IPS-11a (cell line): ENCODE data around the gene MS4A3.
"Not testable (repeated sequence)": the region's sequence is repeated elsewhere in the genome, so short reads cannot be mapped to it uniquely, and the experiment has no call there.

Experiments used
- H3K4me3 ChIP-seq: one replicate; pipeline ENCODE4 v1.5.1; 2013; ENCODE audit warnings: low read depth, low read length, control low read depth

The MS4A3 gene, protein sequence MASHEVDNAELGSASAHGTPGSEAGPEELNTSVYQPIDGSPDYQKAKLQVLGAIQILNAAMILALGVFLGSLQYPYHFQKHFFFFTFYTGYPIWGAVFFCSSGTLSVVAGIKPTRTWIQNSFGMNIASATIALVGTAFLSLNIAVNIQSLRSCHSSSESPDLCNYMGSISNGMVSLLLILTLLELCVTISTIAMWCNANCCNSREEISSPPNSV

GRCh38 chr11:60056349-60056969 is at the start of gene MS4A3:
MS4A3 (plus strand) TSS chr11:60056665; CDS start chr11:60061161, 4,496 bp downstream.
- H3K4me3 ChIP-seq = no peak within 1 kb of the TSS

DNA sequence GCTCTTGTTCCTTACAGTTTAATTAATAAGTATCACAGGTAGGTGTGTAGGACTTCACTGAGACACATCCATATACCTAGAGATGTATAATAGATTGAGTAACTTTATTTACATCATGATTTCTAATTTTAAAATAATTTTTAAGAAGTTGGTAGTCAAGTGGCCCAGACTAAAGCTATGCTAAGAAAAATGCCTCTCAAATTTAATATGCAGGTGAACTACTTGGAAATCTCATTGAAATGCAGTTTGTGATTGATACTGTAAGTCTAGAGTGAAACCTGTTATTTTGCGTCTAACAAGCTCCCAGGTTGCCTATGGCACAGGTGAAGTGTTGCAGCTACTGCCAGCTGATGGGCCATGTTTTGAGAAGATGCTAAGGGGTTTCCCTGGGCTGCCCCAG is 39.6 kb upstream of the MS4A3 start, which contains the start of gene OOSP4B:
Gene OOSP4B, plus strand, starts transcription at position 301 of the 400 bp plus-strand sequence.
- no peak within 1 kb of the TSS for H3K4me3 ChIP-seq

- no peak overlapping the region for H3K4me3 ChIP-seq
Measured at GRCh38 chr11:60018058-60018457, 38.4 kb upstream of the MS4A3 start.

GRCh38 chr11:60020376-60020775 is 36.1 kb upstream of the MS4A3 start:
- not testable (repeated sequence) for H3K4me3 ChIP-seq

DNA sequence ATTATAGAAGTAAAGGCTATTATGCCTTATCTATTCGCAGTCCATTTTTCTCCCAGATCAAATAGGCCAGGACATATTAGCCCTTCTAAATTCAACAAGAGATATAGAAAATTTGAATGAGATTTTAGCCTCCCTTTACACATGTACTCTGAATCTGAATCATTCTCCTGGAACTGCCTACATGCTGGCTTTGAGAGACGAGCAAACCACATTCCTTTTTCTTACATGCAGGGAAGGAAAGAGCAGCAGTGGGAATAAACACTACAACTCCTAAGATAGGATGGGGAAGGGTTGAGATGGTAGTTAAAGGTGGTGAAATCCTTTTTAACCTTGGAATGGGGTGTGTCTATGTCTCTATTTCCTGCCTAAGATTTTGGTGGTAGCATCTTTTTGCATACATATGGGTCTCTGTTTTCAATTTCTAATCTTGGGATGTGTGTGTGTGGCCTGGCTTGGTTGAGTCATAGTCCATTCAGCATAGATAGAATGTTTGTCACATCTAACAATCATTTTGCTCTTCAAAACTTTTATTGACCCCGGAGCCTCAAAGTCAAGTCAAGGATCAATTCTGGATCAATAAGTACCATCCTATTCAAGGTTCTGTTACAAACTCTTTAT is 27.3 kb upstream of the MS4A3 start:
- no peak overlapping the region for H3K4me3 ChIP-seq

- no peak within 1 kb of the TSS for H3K4me3 ChIP-seq
Measured at GRCh38 chr11:60040109-60040508, 16.4 kb upstream of the MS4A3 start, which contains the start of gene OOSP2. OOSP2 (plus strand) TSS chr11:60040409; CDS start chr11:60040460, 51 bp downstream.

DNA sequence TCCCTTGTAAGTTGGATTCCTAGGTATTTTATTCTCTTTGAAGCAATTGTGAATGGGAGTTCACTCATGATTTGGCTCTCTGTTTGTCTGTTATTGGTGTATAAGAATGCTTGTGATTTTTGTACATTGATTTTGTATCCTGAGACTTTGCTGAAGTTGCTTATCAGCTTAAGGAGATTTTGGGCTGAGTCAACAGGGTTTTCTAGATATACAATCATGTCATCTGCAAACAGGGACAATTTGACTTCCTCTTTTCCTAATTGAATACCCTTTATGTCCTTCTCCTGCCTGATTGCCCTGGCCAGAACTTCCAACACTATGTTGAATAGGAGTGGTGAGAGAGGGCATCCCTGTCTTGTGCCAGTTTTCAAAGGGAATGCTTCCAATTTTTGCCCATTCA is 6.0 kb upstream of the MS4A3 start:
- H3K4me3 ChIP-seq = not testable (repeated sequence)

- not testable (repeated sequence) for H3K4me3 ChIP-seq
Measured at GRCh38 chr11:60050839-60051238, 5.6 kb upstream of the MS4A3 start.

GRCh38 chr11:60059052-60059451 is 2.6 kb downstream of the MS4A3 start:
- H3K4me3 ChIP-seq = no peak overlapping the region

DNA sequence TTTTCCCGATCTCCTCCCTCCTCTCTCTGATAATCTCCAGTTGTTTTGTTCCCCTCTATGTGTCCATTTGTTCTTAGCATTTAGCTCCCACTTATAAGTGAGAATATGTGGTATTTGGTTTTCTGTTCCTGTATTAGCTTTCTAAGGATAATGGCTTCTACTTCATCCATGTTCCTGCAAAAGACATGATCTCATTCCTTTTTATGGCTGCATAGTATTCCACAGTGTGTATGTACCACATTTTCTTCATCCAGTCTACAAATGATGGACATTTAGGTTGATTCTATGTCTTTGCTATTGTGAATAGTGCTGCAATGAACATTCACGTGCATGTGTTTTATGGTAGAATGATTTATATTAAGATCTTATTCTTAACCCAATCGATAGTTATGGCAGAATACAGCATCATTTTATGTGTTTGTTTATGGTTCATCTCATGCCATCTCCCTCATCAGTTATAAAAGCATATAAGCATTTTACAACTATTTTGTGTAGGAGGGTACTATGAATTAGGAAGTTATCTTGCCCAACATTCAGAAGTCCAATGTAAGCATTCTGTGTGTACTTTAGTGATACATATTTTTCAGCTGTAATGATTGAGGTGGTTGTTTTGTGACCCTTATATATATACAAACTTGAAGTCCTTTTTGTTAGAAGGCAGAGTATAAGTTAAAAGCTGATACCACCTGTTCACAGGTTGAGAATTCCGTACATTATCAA is 3.2 kb downstream of the MS4A3 start:
- no peak overlapping the region for H3K4me3 ChIP-seq

- H3K4me3 ChIP-seq = no peak overlapping the region
Measured at GRCh38 chr11:60064111-60064510, 7.6 kb downstream of the MS4A3 start.

GRCh38 chr11:60065801-60066200 is 9.3 kb downstream of the MS4A3 start:
- no peak overlapping the region for H3K4me3 ChIP-seq

- no peak overlapping the region for H3K4me3 ChIP-seq
Measured at GRCh38 chr11:60069450-60069849, 13.0 kb downstream of the MS4A3 start.

GRCh38 chr11:60071644-60072043 is 15.2 kb downstream of the MS4A3 start:
- not testable (repeated sequence) for H3K4me3 ChIP-seq

GRCh38 chr11:60077216-60077817 is 20.9 kb downstream of the MS4A3 start:
- H3K4me3 ChIP-seq = no peak overlapping the region

DNA sequence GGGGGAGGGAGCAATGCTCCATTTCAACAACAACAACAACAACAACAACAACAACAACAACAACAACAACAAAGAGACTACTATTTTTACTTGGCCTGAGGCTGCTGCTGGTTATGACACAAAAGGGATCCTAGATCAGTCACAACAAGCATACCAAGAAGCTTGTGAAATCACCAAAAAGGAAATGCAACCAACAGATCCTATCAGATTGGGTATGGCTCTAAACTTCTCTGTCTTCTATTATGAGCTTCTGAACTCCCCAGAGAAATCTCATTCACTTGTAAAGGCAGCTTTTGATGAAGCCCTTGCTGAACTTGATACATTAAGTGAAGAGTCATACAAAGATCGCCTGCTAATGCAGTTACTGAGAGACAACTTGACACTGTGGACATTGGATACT is 21.5 kb downstream of the MS4A3 start:
- H3K4me3 ChIP-seq = no peak overlapping the region

- no peak overlapping the region for H3K4me3 ChIP-seq
Measured at GRCh38 chr11:60078745-60079144, 22.3 kb downstream of the MS4A3 start.

DNA sequence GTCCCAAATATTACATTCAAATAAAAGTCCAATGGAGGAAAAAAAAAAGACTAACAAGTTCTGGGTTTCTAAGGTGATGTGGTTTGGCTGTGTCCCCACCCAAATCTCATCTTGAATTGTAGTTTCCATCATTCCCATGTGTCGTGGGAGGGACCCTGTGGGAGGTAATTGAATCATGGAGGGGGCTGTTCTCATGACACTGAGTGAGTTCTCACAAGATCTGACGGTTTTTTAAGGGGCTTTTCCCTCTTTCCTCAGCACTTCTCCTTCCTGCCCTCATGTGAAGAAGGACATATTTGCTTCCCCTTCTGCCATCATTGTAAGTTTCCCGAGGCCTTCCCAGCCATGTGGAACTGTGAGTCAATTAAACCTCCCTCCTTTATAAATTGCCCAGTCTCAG is 24.1 kb downstream of the MS4A3 start:
- no peak overlapping the region for H3K4me3 ChIP-seq

- H3K4me3 ChIP-seq = no peak overlapping the region
Measured at GRCh38 chr11:60084631-60085273, 28.3 kb downstream of the MS4A3 start.

DNA sequence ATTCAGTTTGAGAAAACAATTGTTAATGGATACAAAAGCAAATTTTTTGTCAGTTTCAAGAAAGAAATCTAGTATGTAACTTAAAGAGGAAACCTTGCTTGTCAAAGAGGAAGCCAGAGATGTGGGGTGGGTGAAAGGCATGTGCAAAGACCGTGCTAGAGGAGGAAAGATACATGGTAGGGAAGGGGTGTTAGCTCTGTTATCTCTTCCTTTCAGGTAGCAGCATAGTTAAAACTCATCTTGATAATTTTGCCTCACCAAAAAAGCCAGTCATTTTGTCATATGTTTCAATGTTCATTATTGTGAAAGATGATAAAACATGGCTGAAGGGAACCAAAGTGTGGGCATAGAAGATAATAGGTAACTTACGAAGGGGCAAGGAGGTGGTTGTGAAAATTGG is 29.4 kb downstream of the MS4A3 start:
- H3K4me3 ChIP-seq = no peak overlapping the region

DNA sequence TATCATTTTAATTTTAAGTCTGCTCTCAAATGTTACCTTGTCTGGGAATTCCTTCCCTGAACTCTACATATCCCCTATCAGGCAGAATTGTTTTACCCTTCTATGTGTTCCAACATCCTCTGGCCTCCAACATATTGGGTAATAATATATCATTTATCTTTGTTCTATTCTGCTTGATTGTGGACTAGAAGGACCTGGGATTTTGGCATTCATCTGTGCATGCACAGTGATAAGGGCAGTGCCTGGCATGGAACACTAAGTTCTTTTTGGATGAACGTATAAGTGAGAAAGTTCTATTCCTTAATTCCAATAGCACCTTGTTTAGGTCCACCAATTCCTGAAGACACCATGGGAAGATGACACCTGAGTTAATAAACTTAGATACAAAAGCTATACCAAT is 30.8 kb downstream of the MS4A3 start:
- H3K4me3 ChIP-seq = no peak overlapping the region
